ENCODE measurements around the gene RAD9A. TPM values are rescaled to one million over a fixed set of nuclear protein-coding genes. Genes with fewer than 3 reads are reported as not detected.
A peak's percentile ranks its signal among the peaks of the same experiment; 100 is the strongest.

RAD9A gene
- total RNA-seq, 1 experiment from 2014 or later = 11.7 TPM

GRCh38 chr11:67412495-67413179 lies 20.9 kb downstream of the RAD9A start:
- DNase-seq = no peak
- 0 out of 2 replicates have a peak, but pooled peaks cover 5% of the 10 kb centered on the region for H3K4me1 ChIP-seq

DNA sequence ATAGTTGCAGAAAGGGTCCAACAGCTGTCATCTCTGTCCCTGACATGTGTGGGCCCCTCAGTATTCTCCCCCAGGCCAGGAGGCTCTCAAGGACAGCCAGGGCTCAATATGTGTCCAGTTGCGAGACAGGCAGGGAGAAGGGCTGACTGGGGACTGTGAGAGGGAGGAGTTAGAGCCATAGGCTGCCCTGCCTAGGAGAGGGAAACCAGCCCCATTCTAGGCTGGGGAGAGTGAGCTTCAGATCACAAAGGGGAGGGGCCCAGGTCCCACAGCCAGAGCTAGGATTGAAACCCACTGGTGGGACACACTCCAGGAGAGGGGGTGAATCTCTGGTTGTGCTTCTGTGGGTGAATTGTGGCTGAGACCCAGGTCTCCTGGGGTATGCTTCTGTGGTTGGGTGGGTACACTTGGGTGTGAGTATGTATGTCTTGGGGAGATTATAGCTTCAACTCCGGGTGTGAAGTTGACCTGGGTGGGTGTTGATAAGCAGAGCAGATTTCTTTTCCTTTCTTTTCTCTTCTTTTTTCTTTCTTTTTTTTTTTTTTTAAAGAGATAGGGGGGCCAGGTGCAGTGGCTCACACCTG lies 21.6 kb downstream of the RAD9A start:
- H3K4me1 ChIP-seq = 0 out of 2 replicates have a peak, but pooled peaks cover 5% of the 10 kb centered on the region

More at GRCh38 chr11:67412495-67413179, 20.9 kb downstream of the RAD9A start:
- Histone ChIP-seq H3K27me3 (peaks cover 25% of the 10 kb centered on the region), H3K4me3 (no peak overlapping the region), H3K9me3 (replicated peaks) (no peaks in the 10 kb centered on the region), H3K36me3 (no peaks in the 10 kb centered on the region), H3K27ac (no peak overlapping the region)

GRCh38 chr11:67415501-67416304 lies 23.9 kb downstream of the RAD9A start, which contains the start of gene CARNS1:
TSS of gene CARNS1 (plus strand) at chr11:67415678. CDS start at chr11:67416200, 522 bp downstream.
- Histone ChIP-seq H3K27ac (no peak within 1 kb of the TSS), H3K27me3 (peaks cover 2% of the 10 kb centered on the region; the same call in 1 of the 2 replicates), H3K4me3 (no peak within 1 kb of the TSS), H3K4me1 (peaks cover 8% of the 10 kb centered on the region; the same call in 1 of the 2 replicates), H3K9me3 (replicated peaks) (no peaks in the 10 kb centered on the region), H3K36me3 (no peaks in the 10 kb centered on the region)
- no peak for DNase-seq

More for the DNA sequence above, 21.6 kb downstream of the RAD9A start:
- Histone ChIP-seq H3K27me3 (peaks cover 23% of the 10 kb centered on the region), H3K36me3 (no peaks in the 10 kb centered on the region), H3K4me3 (no peak overlapping the region), H3K27ac (no peak overlapping the region), H3K9me3 (replicated peaks) (no peaks in the 10 kb centered on the region)
- peak in 1 of 2 experiments; percentile 34 for DNase-seq

GRCh38 chr11:67416416-67417335 lies 24.9 kb downstream of the RAD9A start:
- H3K4me3 ChIP-seq = no peak overlapping the region
- DNase-seq = no peak
- no peaks in the 10 kb centered on the region for H3K36me3 ChIP-seq
- H3K27me3 ChIP-seq = no peaks in the 10 kb centered on the region; the same call in 1 of the 2 replicates
- H3K27ac ChIP-seq = no peak overlapping the region
- H3K4me1 ChIP-seq = peaks cover 8% of the 10 kb centered on the region; the same call in 1 of the 2 replicates
- no peaks in the 10 kb centered on the region for H3K9me3 ChIP-seq (replicated peaks)

GRCh38 chr11:67417425-67417824 lies 25.6 kb downstream of the RAD9A start:
- H3K4me1 ChIP-seq = peaks cover 8% of the 10 kb centered on the region; the same call in 1 of the 2 replicates
- no peaks in the 10 kb centered on the region for H3K9me3 ChIP-seq (replicated peaks)
- DNase-seq = no peak
- H3K4me3 ChIP-seq = no peak overlapping the region
- H3K27me3 ChIP-seq = no peaks in the 10 kb centered on the region; the same call in 1 of the 2 replicates
- H3K27ac ChIP-seq = no peak overlapping the region
- no peaks in the 10 kb centered on the region for H3K36me3 ChIP-seq

DNA sequence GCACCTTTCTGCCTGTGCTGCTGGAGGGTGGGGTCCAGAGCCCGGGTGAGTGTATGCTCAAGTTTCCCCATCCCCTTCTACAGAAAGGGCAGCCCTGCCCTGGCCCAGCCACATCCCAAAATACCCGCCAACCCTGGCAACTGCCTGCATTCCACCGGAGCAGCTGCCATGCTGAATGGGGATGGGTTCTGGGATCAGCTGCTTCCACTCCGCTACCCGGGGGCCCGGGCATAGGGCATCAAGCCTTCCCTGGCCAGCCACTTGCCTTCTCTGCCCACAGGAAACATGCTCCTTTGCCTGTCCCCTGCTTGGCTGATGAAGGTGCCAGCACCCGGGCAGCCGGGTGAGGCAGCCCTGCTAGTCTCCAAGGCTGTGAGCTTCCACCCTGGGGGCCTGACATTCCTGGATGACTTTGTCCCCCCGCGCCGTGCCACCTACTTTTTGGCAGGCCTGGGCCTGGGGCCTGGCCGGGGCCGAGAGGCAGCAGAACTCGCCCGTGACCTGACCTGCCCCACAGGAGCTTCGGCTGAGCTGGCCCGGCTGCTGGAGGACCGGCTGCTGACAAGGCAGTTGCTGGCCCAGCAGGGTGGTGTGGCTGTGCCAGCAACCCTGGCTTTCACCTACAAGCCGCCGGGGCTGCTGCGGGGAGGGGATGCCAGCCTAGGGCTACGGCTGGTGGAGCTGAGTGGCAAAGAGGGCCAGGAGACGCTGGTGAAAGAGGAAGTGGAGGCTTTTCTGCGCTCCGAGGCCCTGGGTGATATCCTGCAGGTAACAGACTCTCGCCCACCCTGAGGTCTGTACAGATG lies 26.9 kb downstream of the RAD9A start:
- Histone ChIP-seq H3K27me3 (no peaks in the 10 kb centered on the region), H3K4me1 (peaks cover 5% of the 10 kb centered on the region; the same call in 1 of the 2 replicates), H3K36me3 (no peaks in the 10 kb centered on the region), H3K4me3 (no peak overlapping the region), H3K9me3 (replicated peaks) (no peaks in the 10 kb centered on the region), H3K27ac (no peak overlapping the region)
- peak; percentile 30 to 35 for DNase-seq

- no peaks in the 10 kb centered on the region for H3K9me3 ChIP-seq (replicated peaks)
- H3K4me1 ChIP-seq = peaks cover 5% of the 10 kb centered on the region; the same call in 1 of the 2 replicates
- no peaks in the 10 kb centered on the region for H3K36me3 ChIP-seq
- DNase-seq = no peak
- no peak overlapping the region for H3K27ac ChIP-seq
- no peak overlapping the region for H3K4me3 ChIP-seq
- no peaks in the 10 kb centered on the region for H3K27me3 ChIP-seq
Measured at GRCh38 chr11:67419325-67420049, 27.7 kb downstream of the RAD9A start.

GRCh38 chr11:67420147-67420645 lies 28.4 kb downstream of the RAD9A start:
- H3K4me1 ChIP-seq = peaks cover 5% of the 10 kb centered on the region; the same call in 1 of the 2 replicates
- no peak for DNase-seq
- H3K4me3 ChIP-seq = peak overlapping the region; percentile 62
- H3K9me3 ChIP-seq (replicated peaks) = no peaks in the 10 kb centered on the region
- no peaks in the 10 kb centered on the region for H3K36me3 ChIP-seq
- H3K27ac ChIP-seq = no peak overlapping the region; the same call in 1 of the 2 replicates
- H3K27me3 ChIP-seq = no peaks in the 10 kb centered on the region

GRCh38 chr11:67420646-67421429 lies 29.1 kb downstream of the RAD9A start:
- Histone ChIP-seq H3K36me3 (no peaks in the 10 kb centered on the region), H3K27me3 (no peaks in the 10 kb centered on the region), H3K9me3 (replicated peaks) (no peaks in the 10 kb centered on the region), H3K27ac (no peak overlapping the region; the same call in 1 of the 2 replicates), H3K4me3 (peak overlapping the region; percentile 62), H3K4me1 (peaks cover 5% of the 10 kb centered on the region; the same call in 1 of the 2 replicates)
- DNase-seq = peak; percentile 95 to 96

DNA sequence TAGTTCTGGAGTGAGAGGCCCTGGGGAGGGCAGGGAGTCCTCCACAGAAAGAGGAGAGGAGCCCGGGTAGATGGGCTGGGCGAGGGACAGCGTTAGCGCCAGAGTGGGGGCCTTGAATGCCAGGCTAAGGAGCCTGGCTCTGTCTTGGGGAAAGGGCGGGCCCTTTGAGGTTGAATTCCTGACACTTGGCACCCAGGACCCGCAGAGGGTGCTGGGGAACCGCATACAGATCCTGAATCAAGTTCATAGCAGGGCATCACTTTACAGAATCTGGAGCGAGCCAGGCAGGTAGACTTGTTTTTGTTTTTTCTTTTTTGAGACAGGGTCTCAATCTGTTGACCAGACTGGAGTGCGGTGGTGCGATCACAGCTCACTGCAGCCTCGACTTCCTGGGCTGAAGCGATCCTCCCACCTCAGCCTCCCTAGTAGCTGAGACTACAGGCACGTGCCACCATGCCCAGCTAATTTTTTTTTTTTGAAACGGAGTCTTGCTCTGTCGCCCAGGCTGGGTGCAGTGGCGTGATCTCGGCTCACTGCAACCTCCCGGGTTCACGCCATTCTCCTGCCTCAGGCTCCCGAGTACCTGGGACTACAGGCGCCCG lies 29.7 kb downstream of the RAD9A start:
- Histone ChIP-seq H3K9me3 (replicated peaks) (no peaks in the 10 kb centered on the region), H3K27ac (no peak overlapping the region), H3K36me3 (no peaks in the 10 kb centered on the region), H3K4me3 (no peak overlapping the region), H3K4me1 (peaks cover 5% of the 10 kb centered on the region; the same call in 1 of the 2 replicates), H3K27me3 (no peaks in the 10 kb centered on the region)
- no peak for DNase-seq

DNA sequence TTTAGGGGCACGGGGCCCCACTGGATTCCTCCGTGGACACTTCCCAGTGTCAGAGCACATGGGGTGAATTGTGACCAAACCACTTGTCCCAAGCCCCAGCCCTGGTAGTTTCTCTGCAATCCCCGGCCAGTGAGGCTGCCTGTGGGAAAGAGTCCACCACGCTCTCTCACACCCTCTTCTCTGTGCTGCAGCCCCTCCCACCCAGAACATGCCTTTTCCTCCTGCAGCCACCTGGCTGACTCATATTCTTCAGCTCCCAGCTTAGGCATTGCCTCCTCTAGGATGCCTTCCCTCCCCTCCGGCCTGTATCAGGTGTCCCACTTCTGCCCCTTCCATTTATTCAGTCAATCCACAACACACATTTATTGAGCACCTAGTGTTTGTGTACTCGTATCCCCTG lies 31.1 kb downstream of the RAD9A start:
- no peaks in the 10 kb centered on the region for H3K9me3 ChIP-seq (replicated peaks)
- no peak for DNase-seq
- H3K4me3 ChIP-seq = no peak overlapping the region
- no peaks in the 10 kb centered on the region for H3K27me3 ChIP-seq
- no peaks in the 10 kb centered on the region for H3K36me3 ChIP-seq
- no peak overlapping the region for H3K27ac ChIP-seq
- peaks cover 5% of the 10 kb centered on the region; the same call in 1 of the 2 replicates for H3K4me1 ChIP-seq
